ENCODE data around the gene MAML3.

The MAML3 gene

DNA sequence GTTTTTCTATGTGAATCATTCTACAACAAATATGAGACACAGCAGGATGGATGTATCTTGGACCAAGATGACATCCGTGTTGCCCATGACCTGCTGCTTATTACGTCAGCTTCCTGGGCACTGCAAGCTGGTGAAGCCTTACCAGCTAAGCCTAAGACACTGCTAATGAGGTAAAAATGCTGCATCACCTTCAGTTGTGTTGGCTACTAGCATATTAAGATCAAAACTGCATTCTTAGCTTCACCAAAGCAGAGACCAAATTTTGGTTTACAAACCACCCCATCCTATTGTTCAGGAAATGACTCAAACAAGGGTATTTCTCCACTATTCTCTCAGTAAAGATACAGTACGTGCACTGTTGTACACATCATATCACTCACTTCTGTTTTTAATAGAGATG is 50.3 kb downstream of the MAML3 start:
- Mint-ChIP-seq H3K4me1 (peaks cover 61% of the 10 kb centered on the region), H3K4me3 (peak overlapping the region in 1 of 2 donors; percentile 70)

DNA sequence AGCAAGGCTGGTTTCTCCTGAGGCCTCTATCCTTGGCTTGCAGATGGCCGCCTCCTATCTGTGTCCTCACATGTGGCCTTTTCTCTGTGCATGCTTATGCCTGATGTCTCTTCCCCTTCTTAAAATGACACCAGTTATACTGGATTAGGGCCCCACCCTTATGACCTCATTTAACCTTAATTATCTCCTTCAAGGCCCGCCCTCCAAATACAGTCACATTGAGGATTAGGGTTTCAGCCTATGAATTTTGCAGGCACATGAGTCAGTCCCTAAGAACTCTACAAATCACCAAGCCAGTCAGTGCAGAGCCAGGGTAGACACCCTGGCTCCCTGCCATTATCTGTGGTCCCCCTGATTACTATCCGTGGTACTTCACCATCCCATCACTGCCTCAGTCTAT is 51.6 kb downstream of the MAML3 start:
- DNase-seq (no peak), ATAC-seq (no peak)
- H3K4me3 Mint-ChIP-seq, result no peak overlapping the region
- H3K9me3 Mint-ChIP-seq, result no peaks in the 10 kb centered on the region
- H3K27ac Mint-ChIP-seq, result peak overlapping the region; percentile 71 to 89
- peaks cover 13% of the 10 kb centered on the region for H3K27me3 Mint-ChIP-seq
- H3K4me1 Mint-ChIP-seq, result peaks cover 60% of the 10 kb centered on the region

More for the DNA sequence above, 50.3 kb downstream of the MAML3 start:
- peak overlapping the region; percentile 22 to 89 for H3K27ac Mint-ChIP-seq
- DNase-seq, result peak; percentile 44 to 86
- peaks cover 13% of the 10 kb centered on the region for H3K27me3 Mint-ChIP-seq
- ATAC-seq, result peak; percentile 98
- no peaks in the 10 kb centered on the region for H3K9me3 Mint-ChIP-seq

DNA sequence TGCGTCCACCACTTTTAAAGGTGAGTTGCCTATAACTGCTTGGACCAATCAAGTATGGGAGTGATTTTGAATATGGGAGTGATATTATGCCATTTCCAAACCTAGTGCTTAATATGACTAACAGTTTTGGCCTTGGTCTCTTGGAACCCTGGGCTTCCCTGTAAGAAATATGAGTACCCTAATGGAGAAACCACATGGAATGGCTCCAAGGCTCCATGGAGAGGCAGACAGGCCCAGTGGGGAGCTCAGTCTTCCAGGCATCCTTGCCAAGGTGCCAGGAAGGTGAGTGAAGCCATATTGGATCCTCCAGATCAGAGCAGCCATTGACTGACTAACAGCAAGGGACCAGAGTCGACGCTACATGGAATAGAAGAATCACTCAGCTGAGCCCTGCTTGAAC is 53.2 kb downstream of the MAML3 start:
- Mint-ChIP-seq H3K27me3 (peaks cover 6% of the 10 kb centered on the region), H3K9me3 (no peaks in the 10 kb centered on the region), H3K27ac (no peak overlapping the region), H3K4me3 (no peak overlapping the region), H3K4me1 (peaks cover 70% of the 10 kb centered on the region)
- ATAC-seq (no peak), DNase-seq (no peak)

DNA sequence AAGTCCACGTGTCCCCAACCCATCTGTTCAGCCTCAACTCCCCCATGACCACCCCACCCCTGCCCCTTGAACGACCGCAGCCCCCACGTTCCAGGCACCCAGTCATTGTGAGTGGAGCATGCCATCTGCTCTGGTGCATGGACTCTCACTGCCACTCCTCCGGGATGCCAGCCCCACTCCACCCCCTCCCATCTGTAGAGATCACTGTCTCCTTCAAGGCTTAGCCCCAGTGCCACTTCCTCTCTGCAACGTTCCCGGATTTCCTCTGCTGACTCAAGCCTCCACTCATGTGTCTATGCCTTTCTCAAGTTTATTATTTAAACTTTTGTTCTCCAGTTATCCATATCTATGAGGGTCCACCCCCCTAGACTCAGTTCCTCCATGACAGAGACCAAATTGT is 54.0 kb downstream of the MAML3 start:
- no peak for DNase-seq
- peaks cover 2% of the 10 kb centered on the region for H3K27me3 Mint-ChIP-seq
- no peaks in the 10 kb centered on the region for H3K9me3 Mint-ChIP-seq
- no peak overlapping the region for H3K27ac Mint-ChIP-seq
- no peak for ATAC-seq
- H3K4me1 Mint-ChIP-seq, result peaks cover 75% of the 10 kb centered on the region
- peak overlapping the region; percentile 29 to 54 for H3K4me3 Mint-ChIP-seq

DNA sequence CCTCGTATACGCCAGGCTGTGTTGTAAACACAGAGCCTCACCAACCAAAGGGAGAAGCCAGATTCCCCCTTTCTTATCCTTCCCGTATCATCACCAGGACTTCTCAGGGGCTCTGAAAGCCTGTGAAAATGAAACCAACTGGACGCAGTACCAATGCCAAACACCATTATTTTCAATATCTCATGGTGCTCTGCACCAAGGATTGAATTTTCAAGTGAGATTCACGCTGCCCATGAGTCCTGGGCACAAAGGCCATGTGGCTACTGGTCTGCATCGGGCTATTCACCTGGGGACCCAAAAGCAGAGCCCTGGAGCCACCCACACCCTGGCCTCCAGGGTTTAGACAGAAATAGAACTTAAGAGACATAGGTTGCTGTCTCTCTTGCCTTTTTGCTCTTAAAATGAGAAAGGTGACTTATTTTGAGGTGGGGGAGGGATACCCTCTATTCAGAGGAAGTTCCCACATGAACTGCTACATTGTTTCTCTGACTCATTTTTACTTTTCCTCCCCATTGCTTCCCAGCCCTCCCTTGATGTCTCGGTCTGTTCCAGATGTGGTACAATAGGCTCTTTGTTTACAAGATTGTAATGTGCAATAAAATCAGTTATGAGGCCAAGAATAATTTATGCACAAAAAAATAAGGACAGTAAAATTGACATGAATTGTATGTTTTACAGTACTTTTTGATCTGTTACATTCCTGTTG is 55.4 kb downstream of the MAML3 start:
- Mint-ChIP-seq H3K4me1 (peaks cover 85% of the 10 kb centered on the region), H3K9me3 (no peaks in the 10 kb centered on the region), H3K4me3 (peak overlapping the region; percentile 16 to 50), H3K27ac (peak overlapping the region in 1 of 2 donors; percentile 64), H3K27me3 (no peaks in the 10 kb centered on the region)
- DNase-seq (no peak), ATAC-seq (no peak)

DNA sequence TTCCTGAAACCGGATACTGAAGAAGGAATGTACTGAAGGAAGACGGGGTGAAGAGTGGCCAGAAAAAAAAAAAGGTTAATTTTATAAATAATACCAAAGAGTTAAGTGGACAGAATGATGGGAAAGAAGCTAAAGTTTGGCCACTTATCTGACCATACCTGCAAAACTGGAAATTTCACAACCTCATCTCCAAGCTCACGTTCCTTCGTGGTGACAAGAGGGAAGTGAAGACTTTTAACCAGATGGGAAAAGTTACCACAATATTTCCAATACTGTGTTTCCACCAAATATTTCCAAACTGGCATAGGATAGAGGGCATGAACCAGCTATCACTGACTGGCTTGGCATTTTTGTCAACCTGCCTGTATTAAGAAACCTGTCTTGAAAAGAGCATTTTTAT is 56.4 kb downstream of the MAML3 start:
- ATAC-seq, result no peak
- no peak overlapping the region for H3K4me3 Mint-ChIP-seq
- H3K27me3 Mint-ChIP-seq, result no peaks in the 10 kb centered on the region
- no peak for DNase-seq
- H3K4me1 Mint-ChIP-seq, result peaks cover 81% of the 10 kb centered on the region
- no peak overlapping the region for H3K27ac Mint-ChIP-seq
- no peaks in the 10 kb centered on the region for H3K9me3 Mint-ChIP-seq

DNA sequence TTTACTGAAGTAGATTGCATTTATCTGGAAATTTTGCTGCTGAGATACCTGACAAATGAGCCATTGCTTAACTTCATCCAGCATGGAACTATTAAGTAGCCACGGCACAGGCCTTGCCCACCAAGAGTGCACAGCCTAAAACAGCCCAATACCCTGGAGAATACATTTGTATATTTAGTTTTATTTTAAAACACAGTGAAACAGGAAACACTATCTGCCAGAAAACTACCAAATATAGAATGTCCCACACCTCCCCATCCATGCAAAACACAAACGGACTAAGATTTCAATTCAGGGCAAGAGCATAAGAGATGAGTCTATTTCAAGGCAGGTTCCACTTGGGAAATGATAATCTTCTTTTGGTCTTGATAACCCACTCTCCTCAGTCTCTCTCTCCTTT is 57.1 kb downstream of the MAML3 start:
- Mint-ChIP-seq H3K27me3 (no peaks in the 10 kb centered on the region), H3K9me3 (no peaks in the 10 kb centered on the region), H3K27ac (peak overlapping the region; percentile 56 to 96), H3K4me1 (peaks cover 83% of the 10 kb centered on the region), H3K4me3 (peak overlapping the region in 1 of 2 donors; percentile 89)
- ATAC-seq (no peak), DNase-seq (no peak)

DNA sequence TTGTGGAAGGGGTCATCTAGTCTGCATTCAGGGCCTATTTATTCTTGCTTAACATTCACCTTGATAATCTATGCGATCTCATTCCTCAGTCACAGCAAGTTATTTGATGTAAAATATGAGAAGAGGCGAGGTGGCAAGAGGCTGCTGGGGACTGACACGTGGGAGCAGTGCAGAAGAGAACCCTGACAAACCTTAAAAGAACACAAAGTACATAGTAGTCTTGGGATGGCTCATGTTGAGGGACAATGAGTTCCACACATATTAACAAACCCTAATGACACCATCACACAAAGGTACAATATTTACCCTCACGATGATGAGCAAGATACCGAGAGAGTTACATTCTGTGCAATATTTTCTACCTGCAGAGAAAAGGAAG is 57.5 kb downstream of the MAML3 start:
- Mint-ChIP-seq H3K4me3 (peak overlapping the region; percentile 86 to 89), H3K27ac (peak overlapping the region; percentile 91 to 96), H3K4me1 (peaks cover 87% of the 10 kb centered on the region), H3K9me3 (no peaks in the 10 kb centered on the region), H3K27me3 (no peaks in the 10 kb centered on the region)
- DNase-seq (no peak), ATAC-seq (peak; percentile 15)

DNA sequence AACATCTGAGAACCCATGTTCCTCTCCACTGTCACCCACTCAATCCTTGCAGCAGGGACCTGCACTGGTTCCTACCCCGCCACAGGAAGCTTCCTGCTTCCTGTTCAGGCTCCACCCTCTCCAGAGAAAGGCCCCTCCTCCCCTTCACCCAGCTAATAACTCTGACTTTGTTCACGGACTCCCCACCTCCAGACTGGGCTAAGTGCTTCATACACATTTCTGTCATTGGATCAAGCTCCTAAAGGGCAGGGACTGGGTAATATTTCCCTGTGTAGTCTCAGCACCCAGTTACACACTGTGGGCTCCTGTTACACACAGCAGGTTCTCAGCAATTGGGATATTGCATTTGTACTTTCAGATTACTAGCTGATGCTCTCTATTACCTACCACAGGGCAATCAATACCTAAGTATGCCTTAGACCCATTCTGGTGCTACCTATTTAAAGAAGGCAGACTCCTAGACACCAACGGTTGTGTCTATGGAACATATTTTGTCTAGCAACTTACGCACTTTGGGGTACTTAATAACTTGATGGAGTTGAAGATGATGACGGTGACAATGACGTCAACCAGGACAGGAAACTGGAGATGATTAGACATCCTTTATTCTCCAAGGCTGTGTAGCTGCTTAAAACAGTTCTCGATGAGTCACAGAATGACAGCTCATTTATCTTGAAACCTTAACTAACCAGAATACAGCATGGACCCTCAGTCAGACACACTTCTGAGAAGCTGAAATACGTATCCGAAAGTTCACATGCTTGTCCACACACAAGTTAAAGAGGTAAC is 58.1 kb downstream of the MAML3 start:
- peaks cover 92% of the 10 kb centered on the region for H3K4me1 Mint-ChIP-seq
- peak overlapping the region; percentile 91 to 96 for H3K27ac Mint-ChIP-seq
- DNase-seq, result peak; percentile 65 to 76

DNA sequence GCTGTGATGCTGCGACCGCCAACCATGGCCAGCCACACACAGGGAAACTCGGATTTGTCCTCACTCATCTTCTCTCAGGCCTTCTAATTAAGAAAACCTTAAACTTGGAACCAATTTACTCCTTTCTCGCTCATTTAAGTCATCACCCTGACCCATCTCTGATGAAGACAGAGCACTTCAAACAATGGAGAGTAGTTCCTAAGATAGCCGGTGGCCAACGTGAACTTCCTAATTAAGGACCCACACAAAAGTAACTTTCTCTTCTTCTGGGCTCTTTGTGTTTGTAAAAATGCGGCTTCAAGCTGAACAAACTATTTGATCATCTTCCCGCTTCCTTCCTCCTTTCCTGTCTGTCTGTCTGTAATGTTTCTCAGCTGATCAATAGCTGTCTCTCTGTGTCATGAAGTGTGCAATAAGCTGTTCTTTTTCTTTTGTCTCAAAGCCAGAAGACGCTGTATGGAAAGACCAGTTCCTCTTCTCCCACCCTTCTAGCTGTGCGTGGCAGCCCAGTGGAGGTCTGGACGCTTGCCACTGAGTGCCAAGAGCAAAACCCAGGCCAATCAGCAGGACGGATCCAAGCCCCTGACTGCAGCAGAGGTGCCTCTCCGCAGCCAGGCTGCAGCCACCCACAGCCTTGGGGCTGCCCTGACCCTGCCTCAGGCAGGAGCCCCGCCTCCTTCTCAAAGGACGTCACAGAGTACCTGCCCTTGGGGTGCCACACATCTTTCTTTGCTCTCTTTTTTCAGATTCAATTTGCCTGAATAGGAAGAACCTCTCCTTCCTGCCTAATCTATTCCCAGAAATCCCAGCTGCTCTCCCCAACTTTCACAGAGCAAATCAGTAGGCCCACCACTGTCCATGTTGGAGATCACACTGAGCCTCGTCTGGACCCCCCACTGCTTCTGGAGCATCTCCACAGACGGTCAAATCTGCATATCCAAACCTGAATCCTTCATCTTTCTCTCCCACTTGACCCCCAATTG is 59.3 kb downstream of the MAML3 start:
- Mint-ChIP-seq H3K27me3 (no peaks in the 10 kb centered on the region), H3K4me3 (peak overlapping the region; percentile 86 to 89), H3K4me1 (peaks cover 84% of the 10 kb centered on the region), H3K9me3 (no peaks in the 10 kb centered on the region), H3K27ac (peak overlapping the region; percentile 91 to 96)
- DNase-seq, result peak; percentile 67 to 81
- ATAC-seq, result peak; percentile 78

More for the DNA sequence above, 58.1 kb downstream of the MAML3 start:
- Mint-ChIP-seq H3K4me3 (peak overlapping the region; percentile 86 to 89), H3K9me3 (no peaks in the 10 kb centered on the region), H3K27me3 (no peaks in the 10 kb centered on the region)
- peak; percentile 87 for ATAC-seq

DNA sequence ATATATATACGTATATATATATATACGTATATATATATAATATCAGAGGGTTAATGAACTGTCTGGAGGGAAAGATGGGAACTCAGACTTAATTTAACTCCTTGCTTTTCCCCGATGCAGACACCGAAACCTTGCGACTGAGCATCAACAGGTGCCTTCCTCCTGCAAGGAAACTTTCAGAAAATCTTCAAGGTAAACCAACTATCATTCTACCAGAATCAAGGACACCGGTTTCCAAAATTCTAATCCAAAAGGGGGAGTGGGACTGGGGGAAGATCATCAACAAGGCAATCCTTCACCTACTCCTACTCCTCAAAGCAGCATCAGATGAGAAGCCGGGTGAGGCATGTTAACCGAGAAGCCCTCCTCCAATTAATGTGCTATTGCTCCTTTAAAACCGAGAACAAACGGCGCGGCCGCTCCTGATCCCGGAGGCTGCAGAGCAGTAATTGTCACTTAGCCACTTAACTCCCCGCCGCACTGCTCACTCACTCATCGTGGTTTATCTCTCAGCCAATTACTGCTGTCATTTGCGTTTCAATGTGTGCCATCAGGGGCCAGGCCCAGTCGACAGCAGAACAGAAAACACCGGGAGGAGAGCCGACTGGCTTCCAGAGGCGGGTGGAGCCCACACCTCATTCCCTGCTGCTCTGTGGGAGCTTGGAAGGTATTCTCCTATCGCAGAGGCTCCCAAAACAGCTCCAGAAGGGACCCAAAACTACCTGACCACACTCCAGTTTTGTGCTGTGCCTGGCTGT is 61.7 kb downstream of the MAML3 start:
- Mint-ChIP-seq H3K9me3 (no peaks in the 10 kb centered on the region), H3K27me3 (no peaks in the 10 kb centered on the region), H3K4me1 (peaks cover 61% of the 10 kb centered on the region), H3K27ac (no peak overlapping the region), H3K4me3 (peak overlapping the region; percentile 49 to 62)
- ATAC-seq (no peak), DNase-seq (no peak)

DNA sequence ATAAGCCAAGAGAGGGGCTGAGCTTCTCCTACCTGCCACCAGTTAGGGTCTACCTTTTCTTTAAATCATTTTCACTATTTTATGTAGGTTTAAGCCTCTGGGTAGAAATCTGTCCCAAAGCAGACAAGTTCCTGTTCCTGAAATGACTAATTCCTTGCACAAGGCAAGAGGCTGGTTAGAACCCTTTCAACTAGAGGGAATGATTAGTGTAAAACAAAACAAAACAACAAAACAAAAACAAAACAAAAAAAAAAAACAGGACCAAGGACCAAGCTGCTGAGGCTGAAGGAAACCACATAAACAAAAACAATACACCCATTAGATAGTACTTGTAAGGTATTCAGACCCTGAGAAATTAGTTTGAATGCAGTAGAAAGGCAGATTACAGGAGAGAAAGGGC is 62.7 kb downstream of the MAML3 start:
- no peak for DNase-seq
- peaks cover 51% of the 10 kb centered on the region for H3K4me1 Mint-ChIP-seq
- no peaks in the 10 kb centered on the region for H3K9me3 Mint-ChIP-seq
- H3K27me3 Mint-ChIP-seq, result no peaks in the 10 kb centered on the region
- no peak for ATAC-seq
- H3K27ac Mint-ChIP-seq, result no peak overlapping the region
- no peak overlapping the region for H3K4me3 Mint-ChIP-seq

DNA sequence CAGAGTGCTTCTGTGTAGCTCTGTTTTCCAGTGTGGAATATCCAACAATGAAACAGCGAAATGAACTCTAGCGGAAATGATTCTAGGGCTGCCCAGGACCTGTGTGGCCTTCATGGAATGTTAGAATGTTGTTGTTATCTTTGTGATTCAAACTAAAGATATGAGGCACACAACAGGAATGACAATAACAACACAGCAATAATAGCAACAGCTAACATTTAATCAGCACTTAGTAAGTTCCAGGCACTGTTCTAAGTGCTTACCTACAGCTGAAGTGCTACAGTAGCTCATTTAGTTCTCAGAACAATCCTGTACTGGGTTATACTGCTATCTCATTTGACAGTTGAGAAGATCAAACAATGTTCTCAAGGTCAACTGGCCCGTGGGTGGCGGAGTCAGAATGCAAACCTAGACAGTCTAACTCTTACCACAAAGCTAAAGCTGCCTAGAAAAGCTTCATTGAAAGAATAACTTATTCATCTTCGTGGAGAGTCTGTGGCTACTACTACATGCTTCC is 63.7 kb downstream of the MAML3 start:
- H3K4me3 Mint-ChIP-seq, result no peak overlapping the region
- no peaks in the 10 kb centered on the region for H3K9me3 Mint-ChIP-seq
- H3K27me3 Mint-ChIP-seq, result no peaks in the 10 kb centered on the region
- DNase-seq (no peak), ATAC-seq (no peak)
- H3K4me1 Mint-ChIP-seq, result peaks cover 45% of the 10 kb centered on the region
- no peak overlapping the region for H3K27ac Mint-ChIP-seq

DNA sequence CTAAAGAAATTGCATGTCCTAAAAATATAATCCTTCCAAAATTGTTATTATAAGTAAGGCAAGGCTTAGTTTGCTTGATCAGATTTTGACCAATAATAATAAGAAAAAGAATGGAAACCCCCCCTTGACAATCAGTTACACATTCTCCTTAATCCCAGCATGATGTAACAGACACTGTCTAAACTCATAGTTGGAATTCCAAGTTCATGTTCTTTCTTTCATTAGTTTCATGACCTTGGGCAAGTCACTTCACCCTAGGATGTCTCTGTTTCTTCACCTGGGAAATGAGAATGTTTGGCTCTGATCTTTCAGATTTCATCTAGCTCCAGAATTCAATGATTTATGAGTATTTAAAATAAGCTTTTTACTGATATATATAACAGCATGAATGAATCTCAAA is 64.8 kb downstream of the MAML3 start:
- ATAC-seq (no peak), DNase-seq (no peak)
- Mint-ChIP-seq H3K9me3 (no peaks in the 10 kb centered on the region), H3K4me1 (peaks cover 45% of the 10 kb centered on the region), H3K27me3 (no peaks in the 10 kb centered on the region), H3K27ac (no peak overlapping the region), H3K4me3 (no peak overlapping the region)

Data from stimulated activated naive CD8-positive, alpha-beta T cell treated with anti-CD3 and anti-CD28 coated beads, Interleukin-15, amount 100 ng/mL, for 72 hours (primary cell).